GM18907 (cell line): ENCODE results near the gene LITAFD.
"Not testable (repeated sequence)": the region's sequence is repeated elsewhere in the genome, so short reads cannot be mapped to it uniquely, and the experiment has no call there.

Experiments used
- ATAC-seq: cut with Tn5 transposase; IDR thresholded peaks from one replicate; pipeline ENCODE4 v1.9.1; 2021; ENCODE audit warnings: mild to moderate bottlenecking, moderate library complexity; ENCODE audit not compliant: unreplicated experiment

LITAFD gene

GRCh38 chr16:8882041-8882617 is at the start of gene LITAFD:
Gene LITAFD (plus strand): TSS chr16:8882351. CDS start chr16:8884356, 2,005 bp downstream.
- ATAC-seq, result no peak

- no peak for ATAC-seq
Observed at GRCh38 chr16:8832717-8833105, 49.4 kb upstream of the LITAFD start.

- not testable (repeated sequence) for ATAC-seq
Observed at GRCh38 chr16:8836797-8837196, 45.4 kb upstream of the LITAFD start.

GRCh38 chr16:8837594-8837993 is 44.6 kb upstream of the LITAFD start:
- not testable (repeated sequence) for ATAC-seq

DNA sequence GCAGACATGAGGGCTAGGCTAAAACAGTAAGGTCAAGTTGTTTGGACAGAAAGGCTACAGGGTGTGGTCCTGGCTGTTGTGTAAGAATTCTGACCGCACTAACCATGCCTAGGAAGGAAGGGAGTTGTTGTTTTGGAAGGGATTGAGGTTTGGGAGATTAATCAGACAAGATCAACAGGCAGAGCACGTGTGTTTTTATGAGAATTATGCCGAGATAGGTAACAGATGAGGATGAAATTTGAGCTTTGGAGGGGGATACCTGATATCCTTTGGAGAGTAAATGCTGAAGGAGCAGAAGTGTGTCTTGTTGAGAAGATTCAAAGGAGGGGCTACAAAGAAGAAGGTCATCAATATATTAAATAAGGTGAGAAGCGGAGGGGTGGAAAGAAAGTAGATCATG is 40.1 kb upstream of the LITAFD start:
- ATAC-seq, result not testable (repeated sequence)

GRCh38 chr16:8843296-8843695 is 38.9 kb upstream of the LITAFD start:
- not testable (repeated sequence) for ATAC-seq

- ATAC-seq, result no peak
Observed at GRCh38 chr16:8845699-8846298, 36.4 kb upstream of the LITAFD start.

- ATAC-seq, result no peak
Observed at GRCh38 chr16:8846401-8846932, 35.7 kb upstream of the LITAFD start.

DNA sequence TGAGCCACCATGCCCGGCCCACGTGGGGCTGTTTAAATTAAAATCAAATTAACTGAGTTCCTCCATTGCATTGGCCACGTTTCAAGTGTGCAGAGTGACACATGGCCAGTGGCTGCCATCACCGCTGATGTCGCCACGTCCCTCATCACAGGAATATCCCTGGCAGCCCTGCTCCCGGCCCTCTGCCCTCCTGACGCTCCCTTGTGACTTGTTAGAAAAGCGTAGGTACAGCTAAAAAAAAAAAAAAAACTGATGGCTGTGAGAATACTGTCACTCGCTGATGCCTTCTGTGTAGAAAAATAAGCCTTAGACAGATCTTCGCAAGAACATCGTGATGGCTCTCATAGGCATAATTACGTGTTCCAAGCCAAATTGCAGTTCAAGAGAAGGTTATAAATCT is 35.0 kb upstream of the LITAFD start:
- no peak for ATAC-seq

- ATAC-seq, result no peak
Observed at GRCh38 chr16:8847623-8848022, 34.5 kb upstream of the LITAFD start.

DNA sequence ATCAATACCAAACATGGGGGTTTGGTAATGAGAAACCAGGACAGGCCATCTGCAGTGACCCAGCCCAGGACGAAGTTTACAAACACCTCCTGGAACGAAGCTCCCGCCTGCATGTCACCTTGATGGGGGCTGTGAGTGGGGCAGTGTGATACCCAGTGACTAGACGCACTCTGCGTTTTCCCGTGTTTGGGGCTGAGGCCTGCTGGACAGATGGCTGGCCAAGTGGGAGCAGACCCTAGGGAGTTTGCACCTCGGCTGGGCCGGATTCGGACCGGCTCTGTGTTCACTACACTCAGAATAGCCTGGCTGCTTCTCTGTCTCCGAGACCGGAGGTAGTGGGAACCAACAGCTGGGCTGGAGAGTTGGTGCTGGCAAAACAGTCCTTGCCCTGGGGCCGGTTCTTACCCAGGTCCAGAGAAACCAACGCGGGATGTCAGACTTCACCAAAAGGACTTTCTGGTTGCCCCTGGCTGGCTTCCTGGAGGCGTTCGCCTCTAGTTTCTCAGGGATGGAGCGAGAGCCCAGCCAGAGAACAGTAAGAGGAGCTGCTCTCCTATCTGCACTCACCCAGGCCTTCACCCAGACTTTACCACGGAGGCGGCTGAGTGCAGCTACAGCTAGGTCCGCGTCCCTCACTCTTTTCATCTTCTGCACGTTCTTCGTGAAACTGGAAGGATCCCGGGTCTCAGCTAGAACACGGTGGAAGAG is 33.8 kb upstream of the LITAFD start:
- no peak for ATAC-seq

GRCh38 chr16:8848939-8849391 is 33.2 kb upstream of the LITAFD start:
- ATAC-seq, result no peak

DNA sequence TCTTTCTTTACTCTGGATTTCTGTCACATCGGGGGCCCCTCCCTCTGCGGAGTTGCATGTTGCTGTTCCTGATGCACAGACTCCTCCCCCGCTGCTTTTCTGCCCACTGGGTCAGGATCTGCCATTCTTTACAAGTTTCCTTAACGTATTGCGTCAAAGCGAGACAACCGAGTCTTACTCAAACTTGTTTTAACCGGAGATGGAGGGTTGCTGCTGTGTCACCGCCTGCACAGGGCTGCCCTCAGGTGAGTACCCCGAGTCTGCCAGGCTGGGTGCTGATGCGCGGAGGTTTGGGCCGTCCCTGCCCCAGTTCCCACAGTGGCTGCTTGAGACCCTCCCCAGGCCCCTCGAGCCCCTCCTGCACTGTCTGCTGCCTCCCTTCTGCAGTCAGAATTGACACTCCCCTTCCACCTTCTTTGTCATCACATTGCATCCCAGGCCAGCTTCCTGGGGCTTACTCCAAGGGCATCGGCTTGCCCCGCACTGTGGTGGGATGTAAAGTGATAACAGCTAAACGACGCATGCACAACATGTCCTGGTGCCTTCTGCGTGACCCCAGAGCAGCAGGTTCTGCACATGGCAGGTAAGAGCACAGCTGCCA is 32.6 kb upstream of the LITAFD start:
- ATAC-seq, result no peak

DNA sequence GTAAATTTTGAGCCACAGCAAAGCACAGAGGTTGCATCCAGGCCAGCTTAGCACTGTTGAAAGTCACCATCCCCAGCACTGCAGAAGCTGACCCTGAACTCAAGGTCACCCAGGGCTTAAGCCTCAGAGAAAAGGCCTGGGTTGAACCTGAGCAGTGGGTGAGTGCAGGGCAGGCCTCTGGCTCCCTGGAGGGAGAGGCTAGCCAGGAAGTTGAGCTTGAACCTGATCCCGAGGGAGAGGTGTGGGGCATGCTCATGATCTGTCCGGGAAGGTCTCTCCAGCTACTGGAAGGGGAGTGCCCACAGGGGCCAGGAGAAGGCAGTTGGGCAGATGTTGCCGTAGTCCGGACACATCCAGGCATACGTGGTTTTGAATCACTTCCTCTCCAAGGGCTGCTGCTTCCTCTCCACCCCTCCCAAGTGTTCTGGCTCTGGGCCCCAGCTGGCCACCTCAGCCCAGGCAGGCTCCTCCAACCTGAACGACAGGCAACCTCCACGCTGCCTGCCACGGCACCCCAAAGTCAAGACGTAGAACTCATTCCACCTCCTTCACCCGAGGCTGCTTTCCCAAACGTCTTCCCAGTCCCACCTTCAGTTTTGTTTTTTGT is 31.8 kb upstream of the LITAFD start:
- ATAC-seq, result no peak

DNA sequence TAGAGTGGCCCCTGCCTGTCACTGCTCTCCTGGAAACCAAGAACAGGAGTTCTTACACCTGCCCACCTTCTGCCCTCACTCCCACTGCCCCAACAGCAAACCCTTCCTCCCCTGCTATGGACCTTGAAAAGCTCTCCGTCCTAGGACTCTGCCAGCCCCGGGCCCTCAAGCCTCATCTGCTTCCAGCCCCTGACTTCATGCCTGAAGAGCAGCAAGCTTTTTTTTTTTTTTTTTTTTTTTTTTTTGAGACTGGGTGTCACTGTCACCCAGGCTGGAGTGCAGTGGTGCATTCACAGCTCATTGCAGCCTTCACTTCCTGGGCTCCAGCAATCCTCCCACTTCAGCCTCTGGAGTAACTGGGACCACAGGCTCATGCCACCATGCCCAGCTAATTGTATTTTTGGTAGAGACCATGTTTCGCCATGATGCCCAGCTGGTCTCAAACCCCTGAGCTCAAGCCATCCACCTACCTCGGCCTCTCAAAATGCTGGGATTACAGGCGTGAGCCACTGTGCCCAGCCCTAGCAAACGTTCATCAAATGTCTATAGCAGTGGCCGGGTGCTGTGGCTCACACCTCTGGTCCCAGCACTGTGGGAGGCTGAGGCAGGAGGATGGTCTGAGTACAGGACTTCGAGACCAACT is 30.3 kb upstream of the LITAFD start:
- no peak for ATAC-seq

DNA sequence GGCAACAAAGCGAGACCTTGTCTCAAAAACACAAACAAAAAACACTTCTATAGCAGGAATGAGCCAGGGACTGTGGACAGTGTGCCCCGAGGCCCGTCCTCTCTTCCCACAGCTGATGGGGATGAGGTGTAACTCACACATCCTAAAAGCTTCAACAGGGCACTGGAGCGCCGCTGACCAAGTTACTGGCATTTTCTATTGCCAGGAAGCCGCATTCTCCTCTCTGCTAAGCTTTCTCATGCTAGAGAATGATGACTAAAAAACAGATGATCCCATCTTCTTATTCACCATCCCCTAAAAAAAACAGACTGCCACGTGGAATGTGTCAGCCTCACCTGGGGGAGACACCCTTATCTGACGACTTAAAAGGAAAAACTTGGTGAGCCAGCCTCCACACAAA is 29.6 kb upstream of the LITAFD start:
- no peak for ATAC-seq

- no peak for ATAC-seq
Observed at GRCh38 chr16:8853150-8853549, 29.0 kb upstream of the LITAFD start.

DNA sequence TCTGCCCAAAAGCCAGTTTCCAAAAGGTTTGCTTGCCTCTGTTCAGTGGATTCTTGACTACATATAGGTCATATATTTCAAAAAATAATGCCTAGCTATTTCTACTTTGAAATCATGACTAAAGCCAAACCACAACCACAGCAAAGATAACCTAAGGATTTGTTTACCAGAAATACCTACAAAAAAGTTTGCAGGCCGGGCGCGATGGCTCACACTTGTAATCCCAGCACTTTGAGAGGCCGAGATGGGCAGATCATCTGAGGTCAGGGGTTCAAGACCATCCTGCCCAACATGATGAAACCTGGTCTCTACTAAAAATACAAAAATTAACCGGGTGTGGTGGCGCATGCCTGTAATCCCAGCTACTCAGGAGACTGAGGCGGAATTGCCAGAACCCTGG is 28.5 kb upstream of the LITAFD start:
- ATAC-seq, result no peak

DNA sequence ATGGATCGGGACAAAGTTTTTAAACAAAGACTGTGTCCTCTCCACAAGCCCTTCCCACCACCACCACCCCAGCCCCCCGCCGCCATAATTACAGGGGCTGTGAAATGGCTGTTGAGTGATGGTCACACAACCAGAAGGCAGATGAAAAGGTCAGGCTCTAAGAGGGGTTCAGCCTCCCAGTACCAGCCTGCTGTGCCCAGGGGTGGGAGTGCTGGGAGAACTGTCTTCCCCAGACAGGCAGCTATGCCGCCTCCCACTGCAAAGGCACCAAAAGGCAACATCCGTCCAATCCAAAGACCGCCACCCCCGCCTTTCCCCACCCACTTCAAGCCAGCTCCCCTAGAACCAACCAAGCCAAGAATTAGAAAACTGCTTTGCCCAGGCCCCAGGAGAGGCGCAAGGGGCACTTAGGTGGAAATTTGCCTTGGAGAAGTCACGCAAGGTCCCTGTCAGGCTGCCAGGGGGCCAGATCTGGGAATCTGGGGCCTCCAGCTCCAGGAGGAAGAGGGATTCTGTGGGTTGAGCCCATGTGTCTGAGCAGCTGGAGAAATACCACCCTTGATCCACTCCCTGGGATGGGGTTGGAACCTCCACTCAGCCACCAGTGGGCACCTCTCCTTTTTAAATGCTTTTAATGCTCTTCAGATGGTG is 27.7 kb upstream of the LITAFD start:
- no peak for ATAC-seq
